NCI-H460 (cell line): ENCODE data around the gene TRIP10. TPM values are rescaled to one million over a fixed set of nuclear protein-coding genes. Genes with fewer than 3 reads are reported as not detected.
"Not testable (repeated sequence)": the region's sequence is repeated elsewhere in the genome, so short reads cannot be mapped to it uniquely, and the experiment has no call there.

Source experiments
- DNase-seq: peaks from one replicate; pipeline ENCODE4 v3.0.0-alpha.2; 2016; ENCODE audit warnings: low read depth; ENCODE audit errors: extremely low read depth
- total RNA-seq: library from RNA; depleted of rRNA; stranded (reverse); fragments of >200 nt; shearing (Covaris generic); gene quantifications from 2 replicates; pipeline ENCODE4 v1.2.3, GENCODE V29; 2014; rRNA removed

The TRIP10 gene
- total RNA-seq, 1 experiment from 2014 or later, result 49.2 TPM

GRCh38 chr19:6788896-6789295, 49.4 kb downstream of the TRIP10 start:
- no peak for DNase-seq

- DNase-seq, result no peak
Observed at GRCh38 chr19:6790194-6791128, 51.0 kb downstream of the TRIP10 start.

GRCh38 chr19:6791237-6791636, 51.8 kb downstream of the TRIP10 start:
- DNase-seq, result no peak

- no peak for DNase-seq
Observed at GRCh38 chr19:6793411-6793810, 53.9 kb downstream of the TRIP10 start.

GRCh38 chr19:6793973-6794372, 54.5 kb downstream of the TRIP10 start:
- no peak for DNase-seq

- no peak for DNase-seq
Observed at GRCh38 chr19:6794686-6795431, 55.4 kb downstream of the TRIP10 start.

GRCh38 chr19:6796278-6796677, 56.8 kb downstream of the TRIP10 start:
- no peak for DNase-seq

- DNase-seq, result no peak
Observed at GRCh38 chr19:6797646-6798045, 58.2 kb downstream of the TRIP10 start.

GRCh38 chr19:6800160-6800790, 60.8 kb downstream of the TRIP10 start:
- not testable (repeated sequence) for DNase-seq

GRCh38 chr19:6800991-6801484, 61.6 kb downstream of the TRIP10 start:
- DNase-seq, result peak; percentile 95

Other genes with a start within 250 kb of the TRIP10 start
- 4.4 and 6.5 TPM in 2 replicates for gene TUBB4A, start 237.4 kb upstream of the TRIP10 start, total RNA-seq
- gene TNFSF9, start 208.7 kb upstream of the TRIP10 start, total RNA-seq, result 35.4 and 40.4 TPM in 2 replicates
- gene CD70, start 148.5 kb upstream of the TRIP10 start, total RNA-seq, result 136 and 144 TPM in 2 replicates
- not detected in 2 replicates for gene TNFSF14, start 69.5 kb upstream of the TRIP10 start, total RNA-seq
- gene C3, start 19.0 kb upstream of the TRIP10 start, total RNA-seq, result 3.3 and 3.5 TPM in 2 replicates
- 60.0 and 74.3 TPM in 2 replicates for gene GPR108, start 2.1 kb upstream of the TRIP10 start, total RNA-seq
- 8.1 and 11.4 TPM in 2 replicates for gene SH2D3A, start 27.8 kb downstream of the TRIP10 start, total RNA-seq
- 1.2 and 1.4 TPM in 2 replicates for gene VAV1, start 33.0 kb downstream of the TRIP10 start, total RNA-seq
- gene ADGRE1, start 147.9 kb downstream of the TRIP10 start, total RNA-seq, result not detected in 2 replicates